EL (cell line): ENCODE data around the gene RHAG.
A peak's percentile ranks its signal among the peaks of the same experiment; 100 is the strongest.
"Not testable (repeated sequence)": the region's sequence is repeated elsewhere in the genome, so short reads cannot be mapped to it uniquely, and the experiment has no call there.

Experiments
- DNase-seq: peaks from one replicate; pipeline ENCODE4 v3.0.0-alpha.2; 2016

Gene RHAG

DNA sequence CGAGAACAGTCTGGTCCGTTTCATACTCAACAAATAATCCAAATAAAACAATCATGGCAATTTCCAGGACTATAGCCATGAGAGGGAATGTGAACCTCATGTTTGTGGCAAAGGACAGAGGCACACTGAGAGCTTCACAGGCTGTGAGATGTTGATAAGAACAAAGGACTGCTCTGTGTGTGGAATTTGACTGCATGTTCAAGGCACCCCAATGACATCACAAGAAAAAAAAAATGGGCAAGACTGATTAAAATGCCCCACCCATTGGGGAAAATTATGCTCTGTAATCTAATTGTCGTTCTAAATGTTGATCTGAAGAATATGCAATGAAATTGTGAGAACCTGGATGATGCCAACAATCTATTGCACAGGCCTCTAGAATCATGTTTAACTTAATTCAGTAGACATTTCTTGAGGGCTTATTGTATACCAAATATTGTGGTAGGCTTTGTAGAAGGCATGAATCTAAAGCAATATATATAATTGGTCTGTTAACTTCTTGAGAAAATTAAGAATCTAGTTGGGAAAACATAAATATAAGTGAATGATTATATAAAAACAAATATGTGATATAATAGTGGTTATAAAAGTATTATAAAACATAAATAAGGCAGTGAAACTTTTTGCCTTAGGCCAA, at the start of gene RHAG:
Gene RHAG, minus strand, starts transcription at position 127 of the 637 bp plus-strand sequence. Its CDS starts 27 bp downstream, at position 100.
- no peak for DNase-seq

- peak; percentile 51 for DNase-seq
Observed at GRCh38 chr6:49676671-49677281, 40.1 kb upstream of the RHAG start.

- no peak for DNase-seq
Observed at GRCh38 chr6:49675816-49676215, 39.2 kb upstream of the RHAG start.

DNA sequence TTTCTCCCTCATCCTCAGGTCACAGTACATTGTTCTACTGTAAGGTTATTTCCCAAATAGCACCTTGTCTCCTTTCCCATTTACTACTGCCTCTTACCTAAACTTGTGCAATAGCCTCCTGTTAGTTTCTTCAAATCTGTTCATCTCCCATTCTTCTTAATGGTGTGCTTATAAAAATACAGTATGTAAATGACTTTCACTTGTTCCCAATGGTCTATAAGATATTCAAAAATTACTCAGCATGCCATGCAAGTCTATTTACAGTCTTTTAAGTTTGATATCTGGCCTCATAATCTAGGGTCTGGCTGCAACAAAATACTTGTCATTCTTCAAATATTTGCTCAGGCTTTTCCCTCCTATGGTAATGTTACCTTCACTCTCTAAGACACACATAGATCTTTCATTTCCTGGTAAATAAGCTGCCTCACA, 31.5 kb upstream of the RHAG start:
- no peak for DNase-seq

GRCh38 chr6:49666930-49667757, 30.5 kb upstream of the RHAG start:
- DNase-seq = no peak

DNA sequence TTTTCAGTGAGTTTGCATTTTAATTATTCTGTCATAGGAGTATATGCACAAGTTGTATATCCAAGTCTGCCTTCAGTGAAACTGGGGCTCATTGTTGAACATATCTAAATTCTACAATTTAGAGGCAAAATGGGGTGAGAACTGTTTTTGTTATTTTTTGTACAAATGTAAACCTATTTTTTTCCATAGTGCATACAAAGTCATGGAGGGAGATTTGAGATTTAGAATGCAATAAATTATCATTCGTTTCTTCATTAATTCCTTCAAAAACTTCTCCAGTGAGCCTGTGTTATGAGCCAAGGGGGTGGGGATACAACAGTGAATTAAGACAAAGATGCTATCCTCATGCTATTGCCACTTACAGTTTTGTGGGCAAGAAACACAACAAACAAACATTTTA, 29.8 kb upstream of the RHAG start:
- no peak for DNase-seq

GRCh38 chr6:49664817-49665216, 28.2 kb upstream of the RHAG start:
- DNase-seq = no peak

GRCh38 chr6:49664054-49664453, 27.4 kb upstream of the RHAG start:
- DNase-seq = not testable (repeated sequence)

DNA sequence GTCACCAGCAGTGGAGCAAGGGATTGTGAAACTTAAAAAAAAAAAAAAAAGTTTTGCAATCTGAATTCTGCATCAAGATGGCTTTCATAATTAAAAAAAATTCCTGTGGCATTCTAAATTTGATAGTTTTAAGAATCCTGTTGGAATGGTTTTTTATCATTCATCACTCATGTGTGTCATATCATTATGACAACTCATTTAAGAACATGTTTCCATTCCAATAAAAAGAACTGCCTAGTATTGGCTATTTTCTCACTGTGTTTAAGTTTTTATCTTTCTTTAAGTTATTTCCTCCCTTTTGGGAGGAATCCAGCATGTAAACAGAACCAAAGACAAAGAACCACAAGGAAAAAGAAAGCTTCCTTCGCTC, 26.2 kb upstream of the RHAG start:
- no peak for DNase-seq

DNA sequence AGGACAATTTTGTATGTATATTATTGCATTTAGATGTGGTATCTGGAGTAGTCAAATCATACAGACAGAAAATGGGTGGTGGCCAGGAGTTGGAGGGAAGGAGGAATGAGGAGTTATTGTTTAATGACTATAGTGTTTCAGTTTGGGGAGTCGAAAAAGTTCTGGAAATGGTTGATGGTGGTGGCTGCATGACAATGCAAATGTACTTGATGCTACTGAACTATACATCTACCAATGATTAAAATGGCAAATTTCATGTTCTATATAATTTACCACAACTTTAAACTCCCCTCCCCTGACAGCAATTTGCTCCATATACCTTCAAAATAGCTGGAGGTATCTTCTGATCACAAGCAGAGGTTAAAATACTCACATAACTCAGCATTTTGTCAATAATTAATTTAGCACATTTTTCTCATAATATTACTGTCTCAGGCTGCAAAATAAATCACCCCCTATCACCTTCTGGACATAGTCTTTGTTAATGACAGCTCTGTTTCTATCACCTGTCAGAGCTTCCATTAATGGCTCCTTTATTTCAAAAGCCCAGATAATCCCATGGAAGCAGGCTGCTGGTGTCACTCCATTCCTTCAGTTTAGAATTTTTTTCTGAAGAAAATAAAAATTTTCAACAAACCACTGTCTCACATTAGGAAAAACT, 25.7 kb upstream of the RHAG start:
- DNase-seq = no peak

GRCh38 chr6:49653942-49654341, 17.3 kb upstream of the RHAG start:
- DNase-seq = no peak

DNA sequence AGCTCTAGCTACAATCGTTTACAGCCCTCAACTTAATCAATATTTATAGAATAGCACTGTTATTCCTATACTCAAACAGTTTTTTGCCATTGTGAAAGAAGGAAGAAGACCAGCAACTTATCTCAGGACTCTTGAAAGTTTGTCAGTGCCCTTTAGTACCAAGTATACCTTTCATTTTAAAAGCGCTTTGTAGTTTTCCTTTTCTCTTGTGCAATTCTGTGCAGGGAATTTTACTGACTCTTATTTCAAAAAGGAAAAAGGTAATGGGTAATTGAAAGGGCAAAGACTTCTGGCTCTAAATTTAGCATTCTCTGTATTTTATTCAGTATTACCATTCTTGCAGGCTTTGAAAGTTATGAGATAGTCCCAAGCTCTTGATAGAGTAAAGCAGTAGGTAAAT, 16.8 kb upstream of the RHAG start:
- no peak for DNase-seq

DNA sequence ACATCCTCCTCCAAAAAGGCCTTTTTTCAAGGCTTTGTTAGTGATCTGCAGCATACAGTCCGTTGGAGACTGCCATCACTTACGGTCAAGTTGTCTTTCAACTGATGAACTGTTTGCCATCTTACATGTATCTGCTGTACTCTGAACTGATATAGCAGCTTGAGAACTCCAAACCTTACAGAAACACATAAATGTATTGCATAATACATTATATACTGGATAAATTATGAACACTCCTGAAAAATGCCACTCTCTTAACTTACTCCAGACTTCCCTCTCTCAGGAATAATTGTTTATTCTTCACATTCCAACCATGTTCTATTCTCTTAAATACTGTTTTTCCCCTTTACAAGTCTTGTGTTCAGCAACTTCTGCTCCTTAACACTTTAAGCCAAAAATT, 14.6 kb upstream of the RHAG start:
- no peak for DNase-seq

GRCh38 chr6:49649988-49650387, 13.3 kb upstream of the RHAG start:
- no peak for DNase-seq

GRCh38 chr6:49648036-49648435, 11.4 kb upstream of the RHAG start:
- no peak for DNase-seq

DNA sequence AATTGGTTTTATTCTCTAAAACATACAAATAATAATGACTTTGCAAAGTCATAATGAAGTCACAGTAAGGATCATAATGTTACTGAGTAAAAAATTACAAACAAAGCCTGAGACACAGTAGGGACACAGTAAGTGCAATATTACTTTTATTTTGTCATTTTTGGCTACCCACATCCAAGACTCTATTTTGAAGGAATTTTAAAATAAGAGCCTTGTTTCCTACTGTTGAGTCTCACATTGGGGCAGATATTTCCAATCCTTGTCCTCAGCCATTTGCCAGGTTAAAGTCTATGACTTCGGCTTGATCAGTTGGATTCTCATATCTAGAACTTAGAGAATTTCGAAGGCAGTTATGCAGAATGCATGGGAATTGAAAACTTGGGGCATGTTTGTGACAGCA, 10.8 kb upstream of the RHAG start:
- DNase-seq = no peak

DNA sequence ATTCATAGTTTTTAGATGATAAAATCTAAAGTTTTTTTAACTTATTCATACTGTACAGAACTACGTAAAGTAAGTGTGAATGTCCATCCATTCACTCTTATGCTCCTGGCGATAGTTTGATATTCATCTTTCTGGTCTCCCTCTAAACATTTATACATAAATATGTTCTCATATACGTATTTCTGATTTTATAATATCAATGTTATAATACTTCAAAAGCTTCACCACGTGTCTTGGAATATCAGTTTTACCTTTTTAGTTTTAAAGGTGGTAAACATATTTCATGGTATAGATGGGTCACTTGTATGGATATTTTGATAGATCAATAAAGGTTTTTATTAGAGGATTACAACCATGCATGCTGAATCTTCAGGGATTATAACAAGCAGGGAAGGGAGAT, 10.3 kb upstream of the RHAG start:
- DNase-seq = no peak

- DNase-seq = no peak
Observed at GRCh38 chr6:49646130-49646824, 9.6 kb upstream of the RHAG start.

GRCh38 chr6:49645139-49645538, 8.5 kb upstream of the RHAG start:
- no peak for DNase-seq

GRCh38 chr6:49639177-49639817, 2.7 kb upstream of the RHAG start:
- DNase-seq = no peak

GRCh38 chr6:49637350-49637731, 702 bp upstream of the RHAG start:
- DNase-seq = no peak

- no peak for DNase-seq
Observed at GRCh38 chr6:49635978-49636712, 494 bp downstream of the RHAG start.
